MG63 (cell line): Measurements from ENCODE around the gene STT3B. TPM values are rescaled to one million over a fixed set of nuclear protein-coding genes. Genes with fewer than 3 reads are reported as not detected.

Experiments
- DNase-seq: peaks from one replicate; pipeline ENCODE4 v3.0.0-alpha.2; 2020
- H3K27me3 ChIP-seq: fragments of 250-450 bp; sonication (Bioruptor Pico); 2 replicates; pipeline ENCODE4 v1.5.1; 2020; ENCODE audit warnings: mild to moderate bottlenecking, moderate library complexity
- H3K36me3 ChIP-seq: fragments of 250-450 bp; sonication (Bioruptor Pico); 2 replicates; pipeline ENCODE4 v1.5.1; 2020; ENCODE audit warnings: mild to moderate bottlenecking, moderate library complexity
- H3K4me3 ChIP-seq: fragments of 250-450 bp; sonication (Bioruptor Pico); 2 replicates; pipeline ENCODE4 v1.5.1; 2020; ENCODE audit warnings: mild to moderate bottlenecking, moderate library complexity
- H3K9me3 ChIP-seq: fragments of 250-450 bp; sonication (Bioruptor Pico); 2 replicates; pipeline ENCODE4 v1.5.1; 2020; ENCODE audit warnings: mild to moderate bottlenecking, moderate library complexity
- total RNA-seq: library from RNA; depleted of rRNA; stranded (reverse); fragments of >200 nt; shearing (Covaris generic); gene quantifications from 2 replicates; pipeline ENCODE4 v1.2.3, GENCODE V29; 2014; ENCODE audit warnings: low replicate concordance

STT3B gene
- total RNA-seq, 1 experiment from 2014 or later = 74.7 TPM

DNA sequence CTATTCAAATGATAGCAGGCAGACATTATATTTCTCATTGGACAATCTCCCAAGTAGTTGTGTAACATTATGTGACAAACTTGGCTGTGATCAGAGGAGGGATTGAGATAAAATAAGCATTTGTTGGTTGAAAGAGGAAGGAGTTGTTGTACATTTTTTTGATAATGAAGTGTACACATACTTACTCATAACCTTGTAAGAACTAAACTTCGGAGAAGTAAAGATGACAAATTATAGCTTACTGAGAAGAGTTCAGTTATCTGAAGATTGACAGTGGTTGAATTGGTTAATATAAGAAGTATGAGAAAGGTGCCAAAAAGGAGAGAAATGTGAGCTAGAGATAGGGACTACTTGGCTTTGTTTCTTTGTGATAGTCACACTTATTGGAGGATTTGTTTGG, 32.6 kb downstream of the STT3B start:
- H3K4me3 ChIP-seq = no peak overlapping the region
- 0 out of 2 replicates have a peak, but pooled peaks cover 2% of the 10 kb centered on the region for H3K9me3 ChIP-seq
- no peaks in the 10 kb centered on the region for H3K36me3 ChIP-seq
- DNase-seq = no peak
- H3K27me3 ChIP-seq = no peaks in the 10 kb centered on the region

DNA sequence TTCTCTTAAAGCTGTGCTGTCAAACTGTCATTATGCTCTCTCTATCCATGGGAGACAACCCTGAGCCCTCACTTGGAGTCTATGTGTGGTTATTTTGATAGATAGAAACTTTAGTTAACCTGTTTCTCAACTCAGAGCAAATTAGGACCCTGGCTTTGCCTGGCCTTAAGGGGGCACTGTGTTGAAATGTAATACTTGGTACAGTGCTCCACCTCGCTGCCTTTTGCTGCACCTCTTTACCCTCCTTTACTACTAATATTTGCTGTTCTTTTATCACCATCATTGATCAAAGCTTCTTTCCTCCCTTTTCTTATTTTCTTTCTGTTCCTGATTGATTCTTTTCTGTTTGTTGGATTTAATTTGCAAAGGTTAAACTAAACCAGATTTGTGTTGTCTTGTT, 34.3 kb downstream of the STT3B start:
- Histone ChIP-seq H3K4me3 (no peak overlapping the region), H3K9me3 (no peaks in the 10 kb centered on the region), H3K36me3 (no peaks in the 10 kb centered on the region; the same call in 1 of the 2 replicates), H3K27me3 (no peaks in the 10 kb centered on the region)
- DNase-seq = no peak

DNA sequence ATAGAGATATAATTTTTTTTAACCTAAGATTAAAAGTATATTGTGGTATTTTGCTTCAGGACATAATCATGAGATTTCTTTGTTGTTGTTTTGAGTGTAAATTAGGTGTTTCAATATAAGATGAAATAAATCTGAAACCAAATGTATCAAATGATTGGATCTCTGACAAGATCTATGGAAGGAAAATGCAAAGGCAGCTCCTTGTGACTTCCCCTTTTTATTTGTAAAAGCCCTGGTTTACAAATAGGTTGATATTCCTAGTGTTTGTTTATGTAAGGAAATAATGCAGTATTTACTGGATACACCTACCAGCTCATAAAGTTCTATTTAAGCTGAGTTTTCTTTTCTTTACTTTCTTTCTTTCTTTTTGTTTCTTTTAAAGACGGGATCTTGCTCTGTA, 35.9 kb downstream of the STT3B start:
- Histone ChIP-seq H3K36me3 (no peaks in the 10 kb centered on the region; the same call in 1 of the 2 replicates), H3K27me3 (no peaks in the 10 kb centered on the region), H3K4me3 (no peak overlapping the region), H3K9me3 (no peaks in the 10 kb centered on the region)
- no peak for DNase-seq

DNA sequence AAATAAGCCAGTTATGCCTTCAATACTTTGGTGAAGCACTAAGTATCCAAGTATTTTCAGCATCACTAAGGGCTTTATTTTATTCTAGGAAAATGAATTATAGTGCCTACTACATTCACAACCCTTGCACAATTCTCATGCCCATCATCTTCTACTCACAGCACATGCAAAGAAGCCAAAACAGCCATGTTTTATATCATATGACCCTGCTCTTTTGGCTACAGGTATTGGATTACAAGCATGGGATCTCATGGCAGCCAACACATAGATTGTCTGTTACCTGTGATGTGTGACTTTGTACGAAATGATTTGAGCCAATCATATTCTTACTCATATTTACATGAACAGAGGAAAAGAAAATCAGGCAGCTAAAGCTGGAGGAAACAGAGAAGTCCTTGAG, 38.6 kb downstream of the STT3B start:
- no peaks in the 10 kb centered on the region for H3K9me3 ChIP-seq
- H3K4me3 ChIP-seq = no peak overlapping the region
- no peaks in the 10 kb centered on the region for H3K27me3 ChIP-seq
- DNase-seq = no peak
- no peaks in the 10 kb centered on the region; the same call in 1 of the 2 replicates for H3K36me3 ChIP-seq

DNA sequence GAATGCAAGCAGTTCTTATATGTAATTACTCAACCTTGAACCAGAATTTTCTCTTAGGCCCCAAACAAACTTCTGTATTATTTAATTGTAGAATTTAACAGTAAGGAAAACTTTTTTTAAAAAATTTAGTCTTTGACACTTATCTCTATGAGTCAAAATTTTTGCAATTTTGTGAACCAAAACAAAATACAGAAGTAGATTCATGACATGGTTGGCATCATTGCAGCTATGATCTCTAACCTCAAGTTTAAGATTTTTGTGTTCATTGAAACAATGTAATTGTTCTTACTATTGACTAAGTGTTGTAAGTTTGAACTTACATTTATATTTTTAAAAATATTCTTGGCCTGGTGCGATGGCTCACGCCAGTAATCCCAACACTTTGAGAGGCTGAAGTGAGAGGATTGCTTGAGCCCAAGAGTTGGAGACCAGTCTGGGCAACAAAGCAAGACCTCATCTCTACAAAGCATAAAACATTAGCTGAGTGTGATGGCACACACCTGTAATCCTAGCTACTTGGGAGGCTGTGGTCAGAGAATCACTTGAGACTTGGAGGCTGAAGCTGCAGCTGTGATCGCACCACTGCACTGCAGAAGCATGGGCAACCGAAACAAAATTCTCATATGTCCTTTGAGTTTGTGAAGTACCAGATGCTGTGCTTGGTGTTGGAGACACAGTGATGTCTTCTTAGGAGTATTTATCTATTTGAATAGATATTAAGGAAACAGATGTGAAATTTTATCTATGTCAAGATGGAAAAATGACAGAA, 39.7 kb downstream of the STT3B start:
- no peak for DNase-seq

DNA sequence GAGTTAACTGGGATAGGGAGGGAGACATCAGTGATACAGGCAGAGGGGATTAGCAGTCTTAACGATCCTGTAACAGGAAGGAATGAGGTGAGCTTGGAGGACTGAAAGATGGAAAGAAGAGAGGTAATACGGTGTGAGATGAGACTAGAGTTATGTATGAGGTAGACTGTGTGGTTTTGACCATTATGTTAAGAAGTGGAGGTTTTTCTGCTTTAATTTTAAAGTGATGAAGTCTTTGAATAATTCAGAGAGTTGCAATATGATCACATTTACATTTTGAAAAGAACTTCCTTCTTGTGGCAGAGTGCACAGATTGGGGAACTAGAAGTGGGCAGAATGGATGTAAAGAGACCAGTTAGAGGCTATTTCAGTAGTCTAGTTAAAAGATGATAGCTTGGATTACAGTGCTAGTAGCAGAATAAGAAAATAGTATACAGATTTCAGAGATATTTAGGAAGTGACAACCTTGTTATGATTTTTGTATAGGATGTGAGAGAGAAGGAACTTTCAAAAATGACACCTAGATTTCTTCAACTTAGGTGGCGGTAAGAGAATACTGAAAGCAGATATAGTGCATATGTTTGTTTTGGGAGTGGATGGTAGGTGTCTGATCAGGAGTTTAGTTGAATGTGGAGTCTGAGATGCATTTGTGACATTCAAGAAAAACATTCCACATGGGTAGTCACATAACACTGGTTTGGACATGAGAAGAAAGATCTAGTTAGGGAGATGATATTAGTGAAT, 40.5 kb downstream of the STT3B start:
- Histone ChIP-seq H3K4me3 (no peak overlapping the region), H3K36me3 (peaks cover 5% of the 10 kb centered on the region; the same call in 1 of the 2 replicates), H3K9me3 (no peaks in the 10 kb centered on the region), H3K27me3 (no peaks in the 10 kb centered on the region)
- DNase-seq = no peak

More for the DNA sequence above, 39.7 kb downstream of the STT3B start:
- H3K9me3 ChIP-seq = no peaks in the 10 kb centered on the region
- peaks cover 5% of the 10 kb centered on the region; the same call in 1 of the 2 replicates for H3K36me3 ChIP-seq
- H3K4me3 ChIP-seq = no peak overlapping the region
- no peaks in the 10 kb centered on the region for H3K27me3 ChIP-seq

DNA sequence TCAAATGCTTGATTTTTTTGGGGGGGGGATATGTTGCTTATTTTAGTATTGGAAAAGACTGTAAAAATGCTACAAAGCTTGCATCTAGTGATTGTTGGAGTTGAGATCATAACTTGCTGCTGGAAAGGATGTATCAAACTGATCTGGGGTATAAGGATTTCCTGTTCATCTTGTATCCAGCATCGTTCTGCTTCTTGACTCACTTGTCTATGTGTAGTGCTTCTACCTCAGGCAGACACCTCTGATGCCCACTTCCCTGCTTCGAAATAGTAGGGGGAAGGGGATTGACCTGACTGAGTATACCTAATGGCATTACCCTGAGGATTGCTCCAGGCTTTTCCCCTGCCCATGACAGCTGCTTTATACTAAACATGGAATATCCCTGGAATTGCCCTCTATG, 42.7 kb downstream of the STT3B start:
- Histone ChIP-seq H3K9me3 (no peaks in the 10 kb centered on the region), H3K27me3 (no peaks in the 10 kb centered on the region), H3K4me3 (no peak overlapping the region), H3K36me3 (peaks cover 9% of the 10 kb centered on the region)
- DNase-seq = no peak

DNA sequence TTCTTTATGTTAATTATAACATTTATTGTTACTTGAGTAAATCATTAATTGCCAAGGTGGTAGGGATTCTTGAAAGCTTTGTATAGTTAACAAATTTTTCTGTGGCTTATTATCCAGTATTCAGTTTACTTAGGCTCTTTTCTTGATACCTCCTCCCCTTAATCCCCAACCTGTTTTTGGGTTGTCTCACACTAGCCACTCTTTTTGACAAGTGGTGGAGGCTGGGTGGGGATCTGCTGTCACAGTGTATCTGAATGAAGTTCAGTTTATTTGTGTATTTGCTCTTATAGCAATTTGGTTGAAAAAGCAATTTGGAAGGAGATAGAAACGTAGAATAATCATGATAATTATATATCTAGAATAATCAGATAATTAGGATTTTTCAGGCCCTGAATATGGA, 43.8 kb downstream of the STT3B start:
- H3K9me3 ChIP-seq = no peaks in the 10 kb centered on the region
- peaks cover 12% of the 10 kb centered on the region for H3K36me3 ChIP-seq
- H3K27me3 ChIP-seq = no peaks in the 10 kb centered on the region
- DNase-seq = no peak
- no peak overlapping the region for H3K4me3 ChIP-seq

DNA sequence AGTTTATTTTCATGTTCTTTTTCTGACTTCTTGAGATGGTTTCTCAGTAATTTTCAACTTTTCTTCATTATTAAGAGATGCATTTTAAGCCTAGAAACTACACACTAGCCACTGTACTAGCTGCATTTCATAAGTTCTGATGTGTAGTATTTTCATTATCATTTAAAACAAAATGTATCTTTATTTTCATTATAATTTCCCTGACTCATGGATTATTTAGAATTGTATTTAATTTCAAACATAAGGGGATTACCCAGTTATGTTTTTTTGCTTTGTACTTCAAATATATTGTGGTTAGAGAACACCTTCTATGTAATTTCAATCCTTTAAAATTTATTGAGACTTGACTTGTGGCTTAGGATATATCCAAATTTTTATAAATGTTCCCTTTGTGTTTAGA, 44.5 kb downstream of the STT3B start:
- no peak overlapping the region for H3K4me3 ChIP-seq
- DNase-seq = no peak
- peaks cover 16% of the 10 kb centered on the region for H3K36me3 ChIP-seq
- no peaks in the 10 kb centered on the region for H3K27me3 ChIP-seq
- no peaks in the 10 kb centered on the region for H3K9me3 ChIP-seq

DNA sequence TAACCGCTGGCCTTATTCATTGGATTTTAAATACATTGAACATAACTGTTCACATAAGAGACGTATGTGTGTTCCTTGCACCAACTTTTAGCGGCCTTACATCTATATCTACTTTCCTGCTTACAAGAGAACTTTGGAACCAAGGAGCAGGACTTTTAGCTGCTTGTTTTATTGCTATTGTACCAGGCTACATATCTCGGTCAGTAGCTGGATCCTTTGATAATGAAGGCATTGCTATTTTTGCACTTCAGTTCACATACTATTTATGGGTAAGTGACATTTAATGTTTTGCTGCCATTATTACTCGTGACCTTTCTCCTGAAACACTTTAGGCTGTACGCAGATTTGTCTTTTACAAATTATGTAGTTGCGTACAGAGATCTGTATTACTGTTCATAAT, 47.1 kb downstream of the STT3B start:
- Histone ChIP-seq H3K9me3 (no peaks in the 10 kb centered on the region), H3K27me3 (no peaks in the 10 kb centered on the region), H3K4me3 (no peak overlapping the region), H3K36me3 (peaks cover 23% of the 10 kb centered on the region)
- no peak for DNase-seq

DNA sequence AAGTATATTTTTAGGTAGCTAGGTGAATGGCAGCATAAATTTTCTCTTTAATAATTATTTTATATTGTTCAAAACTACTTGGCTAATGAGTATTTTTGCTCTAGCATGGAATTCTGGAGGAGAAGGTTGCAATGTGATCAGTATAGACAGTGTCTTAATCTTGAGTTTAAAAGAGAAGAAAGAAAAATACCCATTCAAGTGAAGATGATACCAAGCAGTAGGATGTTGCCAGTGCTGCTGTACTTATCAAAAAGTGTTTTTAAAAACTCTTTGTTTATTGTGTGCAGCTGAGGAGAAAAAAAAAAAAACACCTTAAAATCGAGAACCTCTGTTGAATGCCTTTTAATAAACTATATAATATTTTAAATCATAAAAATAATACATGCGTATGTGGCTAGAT, 47.9 kb downstream of the STT3B start:
- H3K9me3 ChIP-seq = no peaks in the 10 kb centered on the region
- peaks cover 26% of the 10 kb centered on the region for H3K36me3 ChIP-seq
- H3K4me3 ChIP-seq = no peak overlapping the region
- no peak for DNase-seq
- H3K27me3 ChIP-seq = no peaks in the 10 kb centered on the region

DNA sequence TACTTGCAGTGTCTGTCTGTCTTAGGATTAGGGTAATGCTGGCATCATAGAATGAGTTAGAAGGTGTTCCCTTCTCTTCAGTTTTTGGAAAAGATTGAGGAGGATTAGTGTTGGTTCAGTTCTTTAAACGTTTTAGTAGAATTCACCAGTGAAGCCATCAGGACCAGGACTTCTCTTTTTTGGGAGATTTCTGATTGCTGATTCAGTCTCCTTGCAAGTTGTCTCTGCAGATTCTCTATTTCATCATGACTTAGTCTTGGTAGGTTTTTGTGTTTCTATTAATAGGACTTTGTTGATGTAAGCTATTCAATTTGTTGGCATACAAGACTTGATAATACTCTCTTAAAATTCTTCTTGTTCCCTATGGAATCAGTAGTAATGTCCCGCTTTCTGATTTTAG, 48.9 kb downstream of the STT3B start:
- peaks cover 27% of the 10 kb centered on the region for H3K36me3 ChIP-seq
- H3K4me3 ChIP-seq = no peak overlapping the region
- no peak for DNase-seq
- no peaks in the 10 kb centered on the region for H3K9me3 ChIP-seq
- no peaks in the 10 kb centered on the region for H3K27me3 ChIP-seq

DNA sequence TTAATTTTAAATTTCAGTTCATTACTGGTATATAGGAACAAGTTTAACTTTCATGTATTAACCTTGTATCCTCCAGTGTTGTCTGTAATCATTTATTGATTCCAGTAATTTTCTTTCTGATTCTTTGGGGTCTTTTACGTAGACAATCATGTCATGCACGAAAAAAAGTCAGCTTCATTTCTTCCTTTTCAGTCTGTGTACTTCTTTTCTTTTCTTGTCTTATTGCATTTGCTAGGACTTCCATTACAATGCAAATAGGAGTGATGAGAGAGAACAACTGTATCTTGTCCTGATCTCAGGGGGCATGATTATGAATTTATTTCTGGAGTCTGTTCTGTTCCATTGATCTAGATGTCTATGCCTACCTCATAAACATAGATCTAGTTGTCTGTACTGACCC, 56.5 kb downstream of the STT3B start:
- H3K27me3 ChIP-seq = no peaks in the 10 kb centered on the region
- H3K36me3 ChIP-seq = peaks cover 18% of the 10 kb centered on the region
- no peak overlapping the region for H3K4me3 ChIP-seq

DNA sequence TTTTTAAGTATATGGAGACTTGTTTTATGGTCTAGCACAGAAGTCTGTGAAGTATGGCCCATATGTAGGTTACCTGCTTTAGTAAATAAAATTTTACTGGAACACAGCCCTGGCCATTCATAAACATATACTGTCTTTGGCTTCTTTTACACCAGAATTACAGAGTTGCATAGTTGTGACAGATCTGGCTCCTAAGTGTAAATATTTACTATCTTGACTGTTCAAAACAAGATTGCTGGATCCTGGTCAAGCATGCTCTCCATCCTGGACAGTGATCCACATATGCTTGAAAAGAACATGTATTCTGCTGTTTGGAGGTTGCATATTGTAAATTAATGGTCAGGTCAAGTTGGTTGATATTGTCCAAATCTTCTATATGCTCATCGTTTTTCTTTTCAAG, 57.9 kb downstream of the STT3B start:
- DNase-seq = no peak
- no peak overlapping the region for H3K4me3 ChIP-seq
- H3K36me3 ChIP-seq = peaks cover 16% of the 10 kb centered on the region

More for the DNA sequence above, 56.5 kb downstream of the STT3B start:
- peaks cover 4% of the 10 kb centered on the region; the same call in 1 of the 2 replicates for H3K9me3 ChIP-seq
- no peak for DNase-seq

DNA sequence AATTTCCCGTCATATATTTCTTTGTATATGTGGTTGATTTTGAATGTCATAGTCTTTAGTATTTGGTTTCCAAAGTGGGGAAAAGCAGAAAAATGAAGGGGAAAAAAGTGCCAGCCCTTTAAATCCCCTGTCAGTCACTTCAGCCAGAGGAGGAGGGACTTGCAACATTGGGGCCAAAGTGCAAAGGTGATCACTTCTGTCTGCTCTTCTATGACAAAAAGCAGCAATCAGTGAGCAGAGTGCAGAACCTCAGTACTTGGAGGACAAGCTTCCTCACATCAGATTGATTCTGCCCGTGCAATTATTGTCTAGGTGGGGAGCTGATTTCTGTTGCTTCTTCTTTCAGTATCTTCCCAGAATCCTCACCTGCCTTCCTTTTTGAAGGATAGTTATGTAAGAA, 60.0 kb downstream of the STT3B start:
- Histone ChIP-seq H3K36me3 (peaks cover 14% of the 10 kb centered on the region), H3K4me3 (no peak overlapping the region)
- no peak for DNase-seq

More for the DNA sequence above, 57.9 kb downstream of the STT3B start:
- no peaks in the 10 kb centered on the region for H3K27me3 ChIP-seq
- H3K9me3 ChIP-seq = peaks cover 4% of the 10 kb centered on the region; the same call in 1 of the 2 replicates

DNA sequence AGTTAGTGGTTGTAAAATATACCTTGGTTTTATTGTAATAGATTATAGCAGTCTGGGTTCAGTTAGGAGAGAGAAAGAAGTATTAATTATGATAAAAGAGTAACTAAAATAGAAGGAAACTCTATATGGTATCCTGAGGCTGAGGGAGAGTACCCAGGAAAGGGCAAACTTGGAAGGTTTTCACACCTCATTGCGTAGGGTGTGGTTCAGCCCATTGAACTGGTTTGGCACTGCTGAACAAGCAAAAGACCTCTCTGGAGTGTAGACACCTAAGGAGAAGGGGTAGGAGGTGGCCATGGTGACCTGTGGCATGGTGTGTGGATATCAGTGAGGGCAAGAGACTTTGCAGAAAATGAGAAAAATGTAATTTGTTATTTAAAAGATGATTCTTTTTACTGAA, 63.5 kb downstream of the STT3B start:
- no peak for DNase-seq
- Histone ChIP-seq H3K27me3 (no peaks in the 10 kb centered on the region), H3K4me3 (no peak overlapping the region), H3K9me3 (no peaks in the 10 kb centered on the region), H3K36me3 (peaks cover 8% of the 10 kb centered on the region; the same call in 1 of the 2 replicates)

More for the DNA sequence above, 60.0 kb downstream of the STT3B start:
- Histone ChIP-seq H3K9me3 (peaks cover 4% of the 10 kb centered on the region; the same call in 1 of the 2 replicates), H3K27me3 (no peaks in the 10 kb centered on the region)

DNA sequence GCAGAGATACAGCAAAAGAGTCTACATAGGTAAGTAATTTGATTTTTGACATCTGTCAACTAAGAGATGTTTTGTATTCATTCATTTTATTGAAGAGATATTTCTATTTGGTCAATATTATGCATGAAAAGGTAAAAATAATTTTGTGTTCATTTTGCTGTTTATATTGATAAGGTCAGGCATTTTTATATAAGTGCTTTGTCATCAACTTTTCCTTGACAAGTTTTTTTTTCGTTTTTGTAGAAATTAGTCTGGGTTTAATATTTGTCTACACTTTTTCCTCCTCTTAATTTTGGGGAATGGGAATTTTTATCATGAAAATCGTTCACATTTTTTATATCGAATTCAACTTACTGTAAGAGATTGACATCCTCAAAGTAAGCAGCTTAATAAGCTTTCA, 67.7 kb downstream of the STT3B start:
- Histone ChIP-seq H3K4me3 (no peak overlapping the region), H3K36me3 (peaks cover 6% of the 10 kb centered on the region; the same call in 1 of the 2 replicates)

More for the DNA sequence above, 67.7 kb downstream of the STT3B start:
- DNase-seq = no peak
- H3K9me3 ChIP-seq = no peaks in the 10 kb centered on the region; the same call in 1 of the 2 replicates
- no peaks in the 10 kb centered on the region for H3K27me3 ChIP-seq
